ENCODE results near the gene TBC1D24. TPM values are rescaled to one million over a fixed set of nuclear protein-coding genes. Genes with fewer than 3 reads are reported as not detected.

The TBC1D24 gene
- total RNA-seq (10 to 100 TPM; 29.2 to 35.7 TPM), polyA plus RNA-seq (10 to 100 TPM in 1 of 2 donors, 1 to 10 TPM in 1; 9.0 to 17.3 TPM)
- long read RNA-seq, donor 1 = 0 reads
- long read RNA-seq, donor 2, partial matches to known transcripts = 0 of 1 reads
- long read RNA-seq, donor 2, other reads (novel, unspliced or antisense) = 0 of 1 reads
- long read RNA-seq, donor 3, full-length matches to known transcripts = 1 of 1 reads
- long read RNA-seq, donor 3, partial matches to known transcripts = 0 of 1 reads
- long read RNA-seq, donor 3, other reads (novel, unspliced or antisense) = 0 of 1 reads
- long read RNA-seq, donor 4 = 0 reads
- long read RNA-seq, donor 5, full-length matches to known transcripts = 1 of 1 reads
- long read RNA-seq, donor 5, partial matches to known transcripts = 0 of 1 reads
- long read RNA-seq, donor 5, other reads (novel, unspliced or antisense) = 0 of 1 reads

- Histone ChIP-seq H3K27ac (ENCODE audit: low read depth in 1 of 2, low read length in 1 of 2) (peak within 1 kb of the TSS; percentile 87 to 89), H3K36me3 (ENCODE audit: control insufficient read depth in 4 of 4, insufficient read depth in 4 of 4, low read length in 4 of 4) (peaks cover 0 to 2% (median 0%) of the 10 kb centered on the region in 4 donors), H3K9me3 (ENCODE audit: control insufficient read depth in 4 of 4, insufficient read depth in 3 of 4, low read length in 3 of 4) (no peaks in the 10 kb centered on the region), H3K27me3 (ENCODE audit: control insufficient read depth in 3 of 3, insufficient read depth in 3 of 3, low read length in 2 of 3) (peaks cover 0 to 2% (median 0%) of the 10 kb centered on the region in 3 donors), H3K9ac (ENCODE audit: insufficient read depth in 1 of 2, low read length in 2 of 2) (no peak within 1 kb of the TSS), H3K4me1 (ENCODE audit: control insufficient read depth in 5 of 5, insufficient read depth in 5 of 5, low read length in 5 of 5) (peaks cover 8 to 60% (median 18%) of the 10 kb centered on the region in 5 donors), H3K4me3 (peak within 1 kb of the TSS; percentile 65)
- DNase-seq (peak; percentile 90 to 94 (median 92)), ATAC-seq (ENCODE audit: insufficient read depth, low FRiP score) (peak; percentile 84)
- 0 to 1% methylated on average over 34 to 77 of the region's 77 CpGs for WGBS, 2 donors
- no peak for TF ChIP-seq CTCF (IDR thresholded peaks at IDR 0.05; ENCODE audit: control extremely low read depth, extremely low read depth)
Observed at GRCh38 chr16:2474877-2475412, at the start of gene TBC1D24. TSS of gene TBC1D24 (plus strand) at chr16:2475127. CDS start at chr16:2496149, 21,022 bp downstream.

GRCh38 chr16:2425825-2426430 lies 49.0 kb upstream of the TBC1D24 start:
- WGBS, 2 donors = 90 to 94% methylated on average over 13 of the region's 13 CpGs
- H3K4me3 ChIP-seq = no peak overlapping the region
- no peaks in the 10 kb centered on the region for H3K9me3 ChIP-seq (ENCODE audit: control insufficient read depth in 4 of 4, insufficient read depth in 3 of 4, low read length in 3 of 4)
- H3K4me1 ChIP-seq (ENCODE audit: control insufficient read depth in 5 of 5, insufficient read depth in 5 of 5, low read length in 5 of 5) = peaks cover 0 to 14% (median 7%) of the 10 kb centered on the region in 5 donors
- no peak for ATAC-seq (ENCODE audit: insufficient read depth, low FRiP score)
- no peak for TF ChIP-seq CTCF (IDR thresholded peaks at IDR 0.05; ENCODE audit: control extremely low read depth, extremely low read depth)
- no peak overlapping the region for H3K9ac ChIP-seq (ENCODE audit: insufficient read depth in 1 of 2, low read length in 2 of 2)
- H3K27me3 ChIP-seq (ENCODE audit: control insufficient read depth in 3 of 3, insufficient read depth in 3 of 3, low read length in 2 of 3) = no peaks in the 10 kb centered on the region
- no peak overlapping the region for H3K27ac ChIP-seq (ENCODE audit: low read depth in 1 of 2, low read length in 1 of 2)
- peaks cover 0 to under 1% (median 0%) of the 10 kb centered on the region in 4 donors for H3K36me3 ChIP-seq (ENCODE audit: control insufficient read depth in 4 of 4, insufficient read depth in 4 of 4, low read length in 4 of 4)
- no peak for DNase-seq

GRCh38 chr16:2426941-2427361 lies 48.0 kb upstream of the TBC1D24 start:
- ATAC-seq (ENCODE audit: insufficient read depth, low FRiP score) (no peak), DNase-seq (no peak)
- Histone ChIP-seq H3K9me3 (ENCODE audit: control insufficient read depth in 4 of 4, insufficient read depth in 3 of 4, low read length in 3 of 4) (no peaks in the 10 kb centered on the region), H3K9ac (ENCODE audit: insufficient read depth in 1 of 2, low read length in 2 of 2) (no peak overlapping the region), H3K4me3 (no peak overlapping the region), H3K36me3 (ENCODE audit: control insufficient read depth in 4 of 4, insufficient read depth in 4 of 4, low read length in 4 of 4) (peaks cover 0 to 7% (median 0%) of the 10 kb centered on the region in 4 donors), H3K4me1 (ENCODE audit: control insufficient read depth in 5 of 5, insufficient read depth in 5 of 5, low read length in 5 of 5) (peaks cover 0 to 18% (median 8%) of the 10 kb centered on the region in 5 donors), H3K27me3 (ENCODE audit: control insufficient read depth in 3 of 3, insufficient read depth in 3 of 3, low read length in 2 of 3) (no peaks in the 10 kb centered on the region), H3K27ac (ENCODE audit: low read depth in 1 of 2, low read length in 1 of 2) (no peak overlapping the region)
- TF ChIP-seq CTCF (IDR thresholded peaks at IDR 0.05; ENCODE audit: control extremely low read depth, extremely low read depth) = no peak
- WGBS, 2 donors = 86 to 88% methylated on average over 6 of the region's 6 CpGs

Data from lung (tissue), 16 donors.